SK-N-MC (cell line): Measurements from ENCODE around the gene PNMA8A.

Experiments used
- EZH2 ChIP-seq: fragments of 200-600 bp; sonication (generic); IDR thresholded peaks from one replicate; pipeline ENCODE4 v1.6.1; 2017; ENCODE audit warnings: antibody characterized with exemption
- FOXP2 ChIP-seq: optimal IDR thresholded peaks from 2 replicates; pipeline ENCODE3; 2011; ENCODE audit warnings: mild to moderate bottlenecking, moderate library complexity; ENCODE audit not compliant: insufficient read depth; ENCODE audit errors: extremely low read length, control extremely low read depth
- POLR2AphosphoS5 ChIP-seq: IDR thresholded peaks from 2 replicates; pipeline ENCODE4 v1.6.1; 2012; ENCODE audit warnings: mild to moderate bottlenecking, low read depth, low read length, borderline replicate concordance

- TF ChIP-seq EZH2 (no peak), POLR2AphosphoS5 (no peak), FOXP2 (no peak)
Measured at GRCh38 chr19:46490774-46491173, 19.4 kb upstream of the PNMA8A start.
